Stimulated activated CD4-positive, alpha-beta T cell treated with anti-CD3 and anti-CD28 coated beads, Interleukin-4, amount 100 ng/mL, for 4 hours (primary cell): ENCODE results near the gene NDUFA5.

ENCODE experiments used
- DNase-seq, 2 experiments: peaks; one replicate each; pipeline ENCODE4 v3.0.0-alpha.2; 2020

NDUFA5 gene

DNA sequence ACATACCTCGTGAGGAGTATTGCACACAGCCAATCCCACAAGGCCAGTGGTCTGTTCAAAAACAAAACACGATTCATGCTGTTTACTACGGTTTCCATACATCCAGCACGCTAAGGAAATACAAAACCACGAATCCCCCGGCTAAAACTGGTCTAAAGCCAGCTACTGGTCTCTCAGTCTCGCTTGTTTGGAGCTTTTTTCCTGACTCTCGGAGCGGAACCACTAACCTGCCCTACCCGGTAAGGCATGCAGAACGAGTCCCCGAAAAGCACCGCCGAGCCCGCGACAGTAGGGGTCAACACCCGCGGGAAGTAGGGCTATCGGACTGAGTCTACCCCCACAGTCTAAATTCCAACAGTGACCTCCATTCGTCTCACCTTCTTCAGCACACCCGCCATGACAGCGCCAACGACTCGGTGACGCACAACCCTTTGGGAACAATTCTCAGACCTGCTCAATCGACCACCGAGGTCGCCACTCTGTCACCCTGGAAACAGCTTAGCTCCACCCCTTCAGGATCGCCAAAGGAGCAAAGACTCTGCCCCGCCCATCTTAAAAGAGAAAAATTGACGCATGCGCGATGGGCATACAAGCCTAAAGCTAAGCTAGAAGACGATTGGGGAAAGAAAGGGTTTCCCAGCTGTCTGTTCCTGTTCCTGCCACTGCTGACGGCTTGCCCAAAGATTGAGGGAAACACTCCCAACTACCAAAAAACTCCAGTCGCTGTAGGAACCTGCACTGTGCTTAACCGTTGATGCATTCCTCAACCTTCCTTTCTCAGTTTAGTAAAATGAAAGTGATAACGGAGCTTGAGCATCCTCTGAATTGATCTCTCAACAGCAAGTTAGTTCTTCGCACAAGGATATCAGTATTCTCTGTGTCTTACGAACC is at the start of gene NDUFA5:
NDUFA5 (minus strand) TSS at position 421 of the 891 bp plus-strand sequence; CDS start at position 398, 23 bp downstream.
- peak; percentile 87 to 97 for DNase-seq

DNA sequence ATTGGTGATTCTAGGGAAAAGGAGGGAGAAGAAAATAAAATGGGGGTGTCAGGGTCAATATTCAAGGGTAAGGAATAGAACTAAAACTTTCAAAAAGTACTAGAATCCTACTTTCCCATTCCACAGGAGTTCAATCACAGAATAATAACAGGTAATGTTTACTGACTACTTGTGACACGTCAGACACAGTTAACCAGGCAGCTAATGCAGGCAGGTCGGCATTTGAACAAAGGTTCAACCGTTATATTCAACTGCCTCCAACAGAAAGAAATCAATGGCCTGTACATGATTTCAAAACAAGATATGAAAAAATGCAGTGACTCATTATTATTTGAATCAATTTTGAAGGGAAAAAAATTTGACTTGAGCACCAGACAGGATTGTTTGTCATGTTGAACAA is 47.1 kb upstream of the NDUFA5 start:
- DNase-seq = no peak

DNA sequence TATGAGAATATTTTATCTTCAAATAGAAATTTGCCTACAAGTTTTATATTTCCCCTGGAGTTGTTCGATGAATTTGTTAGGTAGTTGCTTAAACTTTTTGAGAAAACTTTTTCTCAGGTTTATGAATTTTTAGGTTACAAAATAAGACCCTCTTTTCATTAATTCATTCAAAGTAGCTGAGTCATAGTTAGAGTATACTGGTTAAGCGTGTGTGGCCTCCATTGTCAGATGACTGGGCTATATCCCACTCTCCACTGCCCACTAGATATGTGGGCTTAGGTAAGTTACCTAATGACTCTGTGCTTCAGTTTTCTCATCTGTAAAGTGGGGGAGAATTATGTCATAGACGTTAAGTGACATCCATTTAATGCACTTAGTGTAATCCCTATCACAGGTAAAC is 45.0 kb upstream of the NDUFA5 start:
- DNase-seq = no peak

DNA sequence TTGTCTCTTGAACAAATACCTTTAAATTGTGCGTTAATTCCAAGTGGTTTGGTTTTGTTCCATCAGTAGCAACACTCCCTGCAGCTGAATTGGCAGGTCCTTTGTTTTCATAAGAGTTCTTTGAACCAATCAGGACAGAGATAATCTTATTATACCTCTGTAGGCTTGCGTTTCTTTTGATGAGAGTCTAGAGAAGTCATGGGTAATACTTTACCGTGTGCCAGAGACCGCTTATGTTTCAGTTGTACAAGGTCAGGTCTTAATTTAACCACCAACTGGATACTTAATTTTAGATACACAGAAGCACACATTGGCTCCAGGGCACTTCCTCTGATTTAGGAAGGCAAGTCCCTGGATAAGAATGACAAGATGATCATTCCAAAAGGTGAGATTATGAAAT is 43.9 kb upstream of the NDUFA5 start, which contains the start of gene ASB15:
ASB15 (plus strand) TSS at position 292 of the 400 bp plus-strand sequence. CDS start 12,682 bp downstream, outside the sequence.
- no peak for DNase-seq

DNA sequence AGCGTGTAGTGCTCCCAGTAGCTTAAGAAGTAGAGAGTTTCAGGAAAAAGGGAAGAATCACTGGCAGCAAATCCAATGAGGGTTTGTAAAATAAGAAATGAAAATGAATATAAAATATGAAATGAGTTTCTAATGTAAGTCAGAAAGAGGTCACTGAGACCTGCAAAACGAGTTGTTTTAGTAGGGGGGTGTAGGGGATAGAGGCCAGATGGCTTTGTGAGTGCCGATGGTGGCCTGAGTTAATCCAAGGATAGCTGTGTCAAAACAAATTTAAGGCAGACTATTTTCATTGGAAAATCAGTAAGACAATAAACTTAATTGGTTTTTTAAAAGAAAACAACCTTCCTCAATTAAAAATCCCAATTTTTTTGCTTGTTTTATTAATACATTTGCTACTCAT is 43.3 kb upstream of the NDUFA5 start:
- no peak for DNase-seq

DNA sequence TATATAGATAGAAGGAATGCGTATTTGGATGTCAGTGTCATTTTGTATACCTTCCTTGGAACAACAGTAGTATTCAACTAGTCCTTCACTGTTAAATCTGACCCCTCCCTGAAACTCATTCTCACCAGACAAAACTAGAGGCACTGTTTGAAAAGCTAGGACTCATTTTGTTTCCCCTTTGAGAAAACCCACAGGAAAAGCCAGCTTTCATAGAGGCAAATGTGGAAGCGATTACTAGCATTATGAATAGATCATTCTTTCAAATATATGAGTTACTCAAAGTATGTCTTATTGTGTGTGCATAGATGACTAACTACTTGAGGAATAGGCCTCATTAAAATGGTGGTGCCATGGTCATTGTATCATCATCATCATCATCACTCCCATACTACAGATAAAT is 42.1 kb upstream of the NDUFA5 start:
- DNase-seq = no peak

DNA sequence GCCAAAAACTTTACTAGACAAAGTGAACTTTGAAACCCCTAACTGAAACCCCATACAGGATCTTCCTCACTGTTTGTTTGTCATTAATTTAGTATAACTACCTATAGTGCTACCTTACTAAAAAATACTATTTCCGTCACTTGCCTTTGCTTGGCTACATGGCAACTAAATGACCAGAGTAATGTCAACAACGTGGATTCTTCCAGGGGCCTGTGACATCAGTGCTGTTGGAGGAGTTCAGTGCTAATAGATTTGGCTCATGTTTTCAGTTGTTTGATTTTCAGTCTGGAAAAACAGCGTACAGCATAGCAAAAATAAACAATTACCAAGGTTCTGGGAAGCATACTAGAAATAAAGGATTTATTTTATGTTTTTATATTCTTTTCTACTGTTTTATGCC is 41.0 kb upstream of the NDUFA5 start:
- no peak for DNase-seq

DNA sequence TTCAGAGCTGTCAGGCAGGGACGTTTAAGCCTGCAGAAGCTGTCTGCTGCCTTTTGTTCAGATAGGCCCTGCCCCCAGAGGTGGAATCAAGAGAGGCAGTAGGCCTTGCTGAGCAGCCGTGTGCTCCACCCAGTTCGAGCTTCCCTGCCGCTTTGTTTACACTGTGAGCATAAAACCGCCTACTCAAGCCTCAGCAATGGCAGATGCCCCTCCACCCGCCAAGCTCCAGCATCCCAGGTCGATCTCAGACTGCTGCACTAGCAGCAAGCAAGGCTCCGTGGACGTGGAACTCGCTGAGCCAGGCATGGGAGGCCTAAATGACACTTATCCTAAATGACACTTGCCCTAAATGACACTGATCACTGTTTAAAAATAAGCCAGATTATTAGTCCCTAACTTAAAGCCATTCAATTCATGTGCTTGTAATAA is 37.2 kb upstream of the NDUFA5 start:
- no peak for DNase-seq

DNA sequence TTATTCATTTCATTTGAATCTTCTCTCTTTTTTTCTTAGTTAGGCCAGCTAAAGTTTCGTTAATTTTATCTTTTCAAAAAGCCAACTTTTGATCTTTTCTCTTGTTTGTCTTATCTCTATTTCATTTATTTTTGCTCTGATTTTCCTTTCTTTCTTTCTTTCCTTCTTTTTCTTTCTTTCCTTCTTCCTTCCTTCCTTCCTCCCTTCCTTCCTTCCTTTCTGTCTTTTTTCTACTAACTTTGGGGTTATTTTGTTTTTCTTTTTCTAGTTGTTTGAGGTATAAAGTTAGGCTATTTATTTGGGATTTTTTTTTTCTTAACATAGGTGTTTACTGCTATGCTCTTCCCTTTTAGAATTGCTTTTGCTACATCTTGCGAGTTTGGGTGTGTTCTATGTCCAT is 30.8 kb upstream of the NDUFA5 start:
- no peak for DNase-seq

DNA sequence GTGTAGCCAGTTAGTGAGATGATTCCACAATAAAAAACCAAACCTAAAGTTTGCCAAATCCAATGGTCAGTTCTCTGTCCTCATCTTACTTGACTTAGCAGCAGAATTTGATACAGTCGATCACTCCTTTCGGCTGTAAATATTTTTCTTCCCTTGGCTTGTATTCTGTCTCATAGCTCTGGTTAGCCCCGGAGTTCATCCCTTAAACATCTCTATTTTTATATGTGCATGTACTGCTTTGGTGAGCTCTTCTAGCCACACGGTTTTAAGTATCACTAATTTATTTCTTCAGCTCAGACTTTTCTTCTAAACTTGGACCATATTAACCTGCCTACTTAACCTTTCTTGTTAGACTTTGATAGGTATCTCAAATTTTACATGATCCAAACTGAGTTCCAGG is 26.2 kb upstream of the NDUFA5 start:
- no peak for DNase-seq

DNA sequence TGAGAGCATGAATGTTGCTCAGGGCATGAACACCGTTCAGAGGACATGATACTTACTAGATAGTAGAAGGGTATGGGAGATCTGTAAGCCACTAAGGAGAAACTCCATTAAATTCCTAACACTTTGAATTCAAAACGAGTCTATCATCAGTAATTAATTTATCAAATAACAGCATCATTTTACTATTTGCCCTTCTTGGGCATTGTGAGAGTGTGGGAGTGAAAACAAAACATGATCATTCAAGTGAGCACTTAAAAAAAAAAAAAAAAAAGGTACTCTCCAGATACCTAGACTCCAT is 23.5 kb upstream of the NDUFA5 start:
- DNase-seq = no peak

DNA sequence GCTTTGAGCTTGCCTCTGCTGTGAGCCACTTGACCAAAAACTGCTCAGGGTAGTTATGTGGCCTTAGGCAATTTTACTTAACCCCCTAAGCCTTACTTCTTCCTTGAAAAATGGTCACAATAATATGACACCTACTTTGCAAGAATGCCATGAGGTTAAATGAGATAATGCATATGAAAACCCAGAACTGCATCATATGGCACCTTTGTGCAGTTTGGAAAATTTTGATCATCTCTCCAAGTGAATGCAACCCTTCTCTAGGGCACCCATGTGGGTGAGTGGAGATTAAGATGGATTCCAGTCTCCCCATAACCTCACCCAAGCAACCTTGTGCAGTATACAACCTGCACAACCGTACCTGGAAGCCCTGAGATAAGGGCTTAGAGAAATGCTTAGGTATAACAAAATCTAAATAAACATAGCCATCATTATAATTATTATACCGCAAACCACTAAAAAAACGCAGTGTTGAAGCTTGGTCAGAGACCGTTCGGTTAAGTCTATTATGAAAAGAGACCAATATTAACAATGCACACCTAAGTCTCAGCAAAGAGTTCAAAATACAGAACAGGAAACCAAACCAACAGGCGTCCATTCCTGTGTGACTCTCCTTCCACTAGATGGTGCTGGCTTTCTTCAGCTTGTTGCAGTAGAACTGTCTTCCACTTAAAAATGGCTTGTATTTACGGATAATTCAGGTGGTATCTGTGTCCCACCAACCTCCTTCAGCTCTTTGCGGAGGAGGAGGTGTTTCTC is 23.0 kb upstream of the NDUFA5 start:
- no peak for DNase-seq

DNA sequence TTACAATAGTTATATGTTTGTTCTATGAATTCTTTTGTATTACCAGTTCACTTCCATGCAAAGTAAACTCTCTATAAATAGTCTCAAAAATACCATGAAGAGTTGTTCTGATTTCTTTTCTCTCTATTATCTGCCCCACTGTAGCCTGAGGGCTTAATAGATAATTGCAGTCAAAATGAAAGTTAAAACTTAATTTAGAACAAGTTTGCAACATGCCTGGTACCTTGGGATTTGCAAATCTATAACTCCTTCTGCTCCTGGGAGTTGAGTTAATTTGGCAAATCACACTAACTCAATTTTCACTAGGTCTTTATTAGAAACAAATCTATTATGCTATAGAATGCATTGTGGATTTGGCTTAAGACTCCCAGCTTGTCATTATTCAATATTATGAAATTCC is 21.8 kb upstream of the NDUFA5 start:
- DNase-seq = no peak

DNA sequence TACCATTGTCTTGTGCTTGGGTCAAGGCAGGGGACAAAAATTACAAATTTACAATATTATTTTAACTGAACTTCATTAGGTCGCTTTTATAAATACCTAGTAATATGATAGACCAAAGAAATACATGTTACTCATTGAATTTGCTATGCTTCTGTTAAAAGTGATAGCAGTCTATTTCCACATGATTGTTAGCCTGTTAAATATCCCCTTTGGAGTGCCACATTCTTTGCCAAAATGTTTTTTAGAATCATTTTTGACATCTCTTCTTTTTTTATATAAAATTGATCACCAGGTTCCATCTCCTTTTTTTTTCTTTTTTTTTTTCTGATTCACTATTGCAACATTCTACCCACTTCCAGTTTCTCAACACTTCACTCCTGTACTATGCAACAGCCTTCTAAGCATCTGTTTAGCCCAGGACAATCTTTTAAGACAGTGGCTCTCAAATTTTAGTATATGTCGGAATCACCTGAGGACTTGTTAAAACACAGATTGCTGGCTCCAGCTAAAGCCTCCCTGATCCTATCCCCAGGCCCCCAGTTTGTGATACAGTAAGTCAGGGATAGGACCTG is 16.4 kb upstream of the NDUFA5 start:
- DNase-seq = no peak

DNA sequence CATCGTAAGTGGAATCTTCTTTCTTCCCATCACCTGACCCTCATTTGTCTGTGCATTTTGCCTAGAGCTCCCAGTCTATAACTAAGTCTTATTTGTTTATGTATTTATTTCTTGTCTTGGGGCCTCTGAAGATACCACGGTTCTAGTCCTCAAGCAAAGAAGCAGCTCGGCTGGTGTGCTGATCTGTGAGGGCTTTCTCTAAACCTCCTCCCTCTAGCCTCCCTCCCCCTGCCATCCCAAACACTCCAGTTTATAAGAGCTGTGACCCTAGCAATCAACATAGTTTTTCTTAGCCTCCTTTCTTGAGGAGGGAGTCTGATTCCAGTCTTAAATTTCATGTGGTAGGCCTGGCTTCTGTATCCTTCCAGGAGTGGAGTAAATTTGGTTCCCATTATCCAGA is 15.7 kb upstream of the NDUFA5 start:
- no peak for DNase-seq

DNA sequence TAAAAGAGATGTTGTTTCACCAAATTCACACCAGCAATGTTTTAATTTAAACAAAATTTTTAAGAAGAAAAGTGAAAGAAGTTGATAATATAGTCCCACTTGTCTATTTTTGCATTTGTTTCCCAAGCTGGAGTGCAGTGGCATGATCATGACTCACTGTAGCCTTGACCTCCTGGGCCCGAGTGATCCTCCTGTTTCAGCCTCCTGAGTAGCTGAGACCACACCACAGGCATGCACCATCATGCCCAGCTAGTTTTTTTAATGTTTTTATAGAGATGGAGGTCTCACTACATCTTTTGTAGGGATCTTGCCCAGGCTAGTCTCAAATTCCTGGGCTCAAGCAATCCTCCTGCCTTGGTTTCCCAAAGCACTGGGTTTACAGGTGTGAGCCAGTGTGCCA is 14.1 kb upstream of the NDUFA5 start:
- no peak for DNase-seq

DNA sequence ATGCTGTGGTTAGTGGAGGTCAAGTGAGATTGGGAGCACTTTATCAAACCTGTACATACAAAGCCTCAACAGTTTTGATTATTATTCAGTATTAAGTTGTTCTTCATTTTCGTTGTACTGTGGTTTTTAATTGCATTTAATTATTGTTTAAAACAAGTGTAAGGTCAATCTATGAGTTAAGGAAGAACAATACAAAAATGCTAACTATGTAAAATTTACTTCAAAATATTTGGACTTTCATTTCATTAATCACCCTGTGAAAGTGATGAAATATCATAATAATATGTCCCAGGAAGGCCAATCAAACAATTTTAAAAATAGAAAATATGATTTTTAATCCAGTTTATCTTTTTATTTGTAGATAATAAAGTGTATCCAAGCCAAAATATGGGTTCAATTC is 13.6 kb upstream of the NDUFA5 start:
- no peak for DNase-seq

DNA sequence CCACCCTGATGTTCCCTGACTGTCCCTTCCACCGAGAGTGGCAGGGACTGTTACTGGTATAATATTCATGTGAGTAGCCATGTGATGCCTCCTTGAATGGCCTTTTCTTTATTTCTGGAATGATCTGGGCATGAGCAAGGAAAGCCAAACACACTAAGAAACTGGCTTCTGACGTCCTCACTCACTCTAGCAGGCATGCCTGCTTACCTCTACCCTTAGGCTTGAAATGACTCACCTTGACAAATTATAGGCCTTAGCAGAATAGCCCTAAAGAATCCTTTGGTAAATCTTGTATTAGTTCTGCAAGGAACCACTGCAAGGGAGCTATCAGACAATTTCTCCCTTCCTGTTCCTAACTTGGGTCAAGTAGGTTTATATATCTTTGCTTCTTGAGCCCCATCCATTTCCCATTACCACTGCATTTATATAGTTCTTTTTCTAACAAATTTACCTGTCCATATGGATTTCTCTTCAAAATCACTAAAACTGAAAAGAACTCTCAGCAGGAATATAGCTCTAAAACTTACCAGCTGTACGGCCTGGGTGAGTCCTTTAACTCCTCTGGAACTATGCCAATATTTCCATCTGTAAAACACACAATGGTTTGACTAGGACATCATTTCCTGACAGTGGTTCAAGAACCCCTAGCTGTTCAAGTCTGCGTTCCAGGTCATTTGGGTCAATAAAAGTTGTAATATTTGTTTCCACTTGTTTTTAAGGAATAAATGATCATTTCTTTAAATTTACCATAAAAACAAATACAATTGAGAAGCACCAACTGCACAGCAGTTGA is 13.0 kb upstream of the NDUFA5 start:
- no peak for DNase-seq

DNA sequence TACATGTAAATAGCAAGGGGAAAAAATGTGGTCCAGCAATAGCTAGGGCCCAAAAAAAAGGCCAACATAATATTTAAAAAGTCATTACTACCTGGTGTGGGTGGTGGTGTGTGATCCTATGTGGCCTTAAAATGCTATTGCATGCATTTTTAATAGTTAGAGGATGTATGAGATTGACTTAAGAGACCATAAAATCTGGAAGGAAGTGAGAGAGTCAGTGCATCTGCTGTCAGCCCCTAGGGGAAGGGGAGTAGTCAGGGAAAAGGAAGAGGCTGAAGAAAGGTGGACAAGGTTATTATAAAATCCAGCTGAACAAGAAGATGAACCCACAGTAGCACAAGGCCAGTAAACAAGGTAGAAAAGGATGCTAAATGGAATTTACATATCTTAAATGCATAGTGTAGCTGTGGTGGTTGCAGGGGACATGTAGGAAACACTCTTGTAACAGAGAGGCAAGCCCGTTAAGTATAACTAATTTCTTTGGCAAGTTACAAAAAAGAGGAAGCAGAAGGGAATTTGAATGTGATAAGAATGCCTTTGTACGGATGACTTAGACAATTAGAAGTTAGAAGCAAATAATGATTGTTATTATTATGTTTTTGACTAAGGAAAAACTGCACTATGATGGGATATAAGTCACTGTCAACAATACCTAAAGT is 11.9 kb upstream of the NDUFA5 start:
- no peak for DNase-seq

DNA sequence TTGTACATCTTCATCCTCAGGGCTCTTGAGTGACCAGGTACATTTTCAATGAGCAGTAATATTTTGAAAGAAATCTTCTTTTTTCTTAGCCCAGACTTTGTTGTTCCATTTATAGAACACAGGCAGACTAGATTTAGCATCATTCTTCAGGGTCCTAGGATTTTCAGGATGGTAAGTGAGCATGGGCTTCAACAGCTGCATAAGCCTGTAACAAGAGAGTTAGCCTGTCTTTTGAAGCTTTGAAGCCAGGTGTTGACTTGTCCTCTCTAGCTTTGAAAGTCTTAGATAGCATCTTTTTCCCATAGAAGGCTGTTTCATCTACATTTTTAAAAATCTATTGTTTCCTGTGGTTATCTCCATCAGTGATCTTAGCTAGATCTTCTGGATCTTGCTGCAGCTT is 4.5 kb upstream of the NDUFA5 start:
- DNase-seq = no peak

DNA sequence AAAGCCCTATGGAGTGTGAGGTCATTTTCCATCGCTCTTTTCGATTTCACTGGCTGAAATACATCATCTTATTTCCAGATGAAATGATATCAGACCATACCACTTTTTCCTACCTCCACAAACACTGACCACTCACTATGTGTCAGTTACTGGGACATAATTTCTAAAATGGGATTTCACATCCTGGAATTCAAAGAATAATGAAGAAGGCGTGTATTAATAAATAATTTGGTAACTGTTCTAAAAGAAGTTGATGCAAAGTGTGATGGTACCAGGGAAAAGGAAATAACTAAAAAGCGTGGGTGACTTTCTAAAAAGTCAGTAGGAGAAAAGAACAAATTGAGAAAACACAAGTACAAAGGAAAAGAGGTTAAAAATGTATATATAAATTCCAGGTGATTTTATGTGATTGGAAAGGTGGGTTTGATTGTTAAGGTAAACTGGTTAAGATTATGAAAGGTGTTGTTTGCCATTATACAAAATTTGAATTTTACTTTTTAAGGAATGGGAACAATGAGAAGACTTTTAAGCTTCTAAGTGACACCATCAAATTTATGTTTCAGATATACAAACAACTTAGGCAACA is 764 bp upstream of the NDUFA5 start:
- no peak for DNase-seq

DNA sequence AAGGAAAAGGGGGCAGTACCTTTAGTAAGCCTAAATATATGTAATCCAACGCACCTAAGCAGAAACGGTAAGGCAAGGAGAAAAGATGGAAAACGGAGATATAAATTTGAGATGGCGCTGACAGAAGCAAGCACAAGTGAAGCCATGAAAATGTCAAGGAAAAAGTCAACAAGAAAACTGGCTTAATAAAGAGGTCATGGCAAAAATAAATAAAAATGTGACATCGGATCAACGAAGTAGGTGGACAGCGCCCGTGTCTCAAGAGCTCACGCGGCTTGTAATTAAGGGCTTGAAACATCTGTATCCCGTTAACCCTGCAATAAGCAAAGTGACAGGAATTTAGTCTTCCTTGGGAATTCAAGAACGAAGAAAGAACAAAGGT is 611 bp downstream of the NDUFA5 start:
- DNase-seq = no peak
